CD4-positive, alpha-beta T cell treated with Interleukin-6 for 4 hours (primary cell): ENCODE measurements around the gene DHRSX.

Source experiments
- DNase-seq: peaks from one replicate; pipeline ENCODE4 v3.0.0-alpha.2; 2020; ENCODE audit warnings: mixed read lengths

DHRSX gene

GRCh38 chrX:2452317-2452784 is 48.4 kb downstream of the DHRSX start:
- DNase-seq: no peak

GRCh38 chrX:2451501-2452316 is 49.1 kb downstream of the DHRSX start:
- DNase-seq: no peak

DNA sequence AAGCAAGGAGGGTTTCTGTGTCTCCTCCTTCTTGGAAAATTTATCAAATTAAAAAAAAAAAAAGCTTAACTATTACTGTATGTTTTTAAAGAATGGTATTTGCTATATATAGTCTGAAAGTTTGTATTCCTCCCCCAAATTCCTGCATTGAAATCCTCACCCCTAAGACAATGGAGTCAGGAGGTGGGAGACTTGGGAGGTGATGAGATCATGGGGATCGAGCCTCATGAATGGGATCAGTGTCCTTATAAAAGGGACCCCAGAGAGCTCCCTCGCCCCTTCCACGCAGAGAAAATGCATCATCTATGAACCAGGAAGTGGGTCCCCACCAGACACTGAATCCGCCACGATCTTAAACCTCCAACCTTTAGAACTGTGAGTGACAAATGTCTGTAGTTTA is 50.1 kb downstream of the DHRSX start:
- no peak for DNase-seq

DNA sequence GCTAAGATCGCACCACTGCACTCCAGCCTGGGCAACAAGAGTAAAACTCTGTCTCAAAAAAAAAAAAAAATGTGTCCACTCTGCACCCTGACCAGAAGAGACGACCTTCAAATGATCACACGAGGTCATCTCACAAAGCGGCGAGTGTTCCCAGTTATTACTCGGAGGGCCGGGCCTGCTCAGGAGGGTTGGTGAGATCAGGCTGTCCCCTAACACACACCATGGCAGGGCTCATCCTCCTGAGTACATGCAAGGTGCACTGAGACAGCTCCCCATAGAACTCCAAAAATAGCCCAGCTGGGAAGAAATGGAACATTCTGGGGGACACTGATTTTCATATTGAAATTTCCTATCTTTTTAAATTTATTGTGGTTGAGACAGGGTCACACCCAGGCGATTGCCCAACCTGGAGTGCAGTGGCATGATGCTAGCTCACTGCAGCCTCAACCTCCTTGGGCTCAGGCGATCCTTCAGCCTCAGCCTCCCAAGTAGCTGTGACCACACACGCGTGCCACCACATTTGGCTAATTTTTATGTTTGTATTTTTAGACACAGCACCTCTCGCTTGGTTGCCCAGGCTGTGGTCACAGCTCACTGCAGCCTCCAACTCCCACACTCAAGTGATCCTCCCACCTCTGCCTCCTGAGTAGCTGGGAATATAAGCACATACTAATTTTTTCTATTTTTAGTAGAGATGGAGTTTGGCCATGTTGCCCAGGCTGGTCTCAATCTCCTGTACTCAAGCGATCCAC is 51.5 kb downstream of the DHRSX start:
- DNase-seq: no peak

DNA sequence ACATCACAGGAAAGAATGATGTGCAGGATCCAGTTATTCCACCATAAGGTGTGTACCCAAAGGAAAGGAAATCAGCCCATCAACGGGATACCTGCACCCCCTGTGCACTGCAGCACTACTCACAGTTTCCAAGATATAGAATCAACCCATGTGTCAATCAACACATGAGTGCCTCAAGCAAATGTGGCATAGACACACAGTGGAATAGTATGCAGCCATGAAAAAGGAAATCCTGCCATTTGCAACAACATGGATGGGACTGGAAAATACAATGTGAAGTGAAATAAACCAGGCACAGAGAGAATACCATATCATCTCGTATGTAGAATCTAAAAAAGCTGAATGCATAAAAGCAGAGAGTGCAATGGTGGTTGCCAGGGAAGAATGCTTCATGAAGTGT is 53.3 kb downstream of the DHRSX start:
- DNase-seq: no peak

GRCh38 chrX:2446815-2447214 is 54.0 kb downstream of the DHRSX start:
- DNase-seq: no peak

DNA sequence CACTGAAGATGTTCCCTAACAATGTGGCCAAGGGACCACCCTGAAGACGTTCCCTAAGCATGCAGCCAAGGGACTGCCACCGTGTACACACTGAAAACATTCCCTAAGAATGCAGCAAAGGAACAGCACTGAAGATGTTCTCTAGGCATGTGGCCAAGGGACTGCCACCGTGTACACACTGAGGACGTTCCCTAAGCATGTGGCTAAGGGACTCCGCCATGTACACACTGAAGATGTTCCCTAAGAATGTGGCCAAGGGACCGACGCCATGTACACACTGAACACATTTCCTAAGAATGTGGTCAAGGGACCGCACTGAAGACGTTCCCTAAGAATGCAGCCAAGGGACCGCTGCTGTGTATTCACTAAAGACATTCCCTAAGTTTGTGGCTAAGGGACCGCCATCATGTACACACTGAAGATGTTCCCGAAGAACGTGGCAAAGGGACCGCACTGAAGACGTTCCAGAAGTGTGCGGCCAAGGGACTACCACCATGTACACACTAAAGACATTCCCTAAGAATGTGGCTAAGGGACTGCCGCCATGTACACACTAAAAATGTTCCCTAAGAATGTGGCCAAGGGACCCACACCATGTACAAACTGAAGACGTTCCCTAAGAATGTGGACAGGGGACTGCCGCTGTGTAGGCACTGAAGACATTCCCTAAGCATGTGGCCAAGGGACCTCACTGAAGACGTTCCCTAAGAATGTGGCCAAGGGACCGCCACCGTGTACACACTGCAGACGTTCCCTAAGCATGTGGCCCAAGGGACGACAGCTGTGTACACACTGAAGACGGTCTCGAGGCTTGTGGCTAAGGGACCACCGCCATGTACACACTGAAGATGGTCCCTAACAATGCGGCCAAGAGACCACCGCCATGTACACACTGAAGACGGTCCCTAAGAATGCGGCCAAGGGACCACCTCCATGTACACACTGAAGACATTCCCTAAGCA is 54.8 kb downstream of the DHRSX start:
- DNase-seq: no peak

DNA sequence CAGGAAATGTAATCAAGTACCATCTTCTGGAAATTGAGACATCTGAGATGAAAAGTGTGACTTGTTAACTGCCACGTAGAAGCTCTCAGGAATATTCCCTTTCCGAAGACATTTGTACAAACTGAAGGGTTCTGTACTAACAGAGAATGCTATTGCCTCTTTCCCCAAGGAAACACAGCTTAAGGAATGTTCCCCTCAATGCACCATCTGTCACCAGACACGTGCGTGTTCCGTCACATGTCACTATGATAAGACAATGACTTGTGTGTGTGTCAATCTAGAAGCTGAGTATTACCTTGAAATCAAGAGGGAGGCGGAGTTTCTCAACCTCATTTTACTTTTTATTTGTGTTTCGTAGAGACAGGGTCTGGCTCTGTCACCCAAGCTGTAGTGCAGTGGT is 58.1 kb downstream of the DHRSX start:
- no peak for DNase-seq

GRCh38 chrX:2441466-2441865 is 59.3 kb downstream of the DHRSX start:
- DNase-seq: no peak

DNA sequence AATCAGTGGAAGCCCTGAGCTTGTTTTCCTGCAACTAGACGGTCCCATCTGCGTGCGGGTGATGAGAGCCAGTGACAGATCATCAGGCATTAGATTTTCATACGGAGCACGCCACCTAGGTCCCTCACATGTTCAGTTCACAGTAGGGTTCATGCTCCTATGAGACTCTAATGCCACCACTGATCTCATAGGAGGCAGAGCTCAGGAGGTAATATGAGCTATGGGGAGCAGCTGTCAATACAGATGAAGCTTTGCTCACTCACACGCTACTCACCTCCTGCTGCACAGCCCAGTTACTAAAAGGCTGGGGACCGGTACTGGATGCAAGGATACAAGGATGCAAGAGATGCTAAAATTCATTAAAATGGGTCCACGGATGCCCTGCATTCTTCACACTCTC is 61.2 kb downstream of the DHRSX start:
- DNase-seq: no peak

DNA sequence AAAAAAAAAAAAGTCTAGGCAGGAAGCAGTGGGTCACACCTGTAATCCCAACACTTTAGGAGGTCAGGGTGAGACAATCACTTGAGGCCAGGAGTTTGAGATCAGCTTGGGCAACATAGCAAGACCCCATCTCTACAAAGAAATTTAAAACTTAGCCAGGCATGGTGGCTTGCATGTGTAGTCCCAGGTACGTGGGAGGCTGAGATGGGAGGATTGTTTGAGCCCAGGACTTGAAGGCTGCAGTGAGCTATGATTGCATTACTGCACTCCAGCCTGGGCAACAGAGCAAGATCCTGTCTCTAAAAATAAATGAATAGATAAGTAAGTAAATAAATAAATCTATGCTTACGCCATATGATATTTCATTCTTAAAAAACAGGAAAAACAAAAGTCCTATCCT is 65.3 kb downstream of the DHRSX start:
- no peak for DNase-seq

GRCh38 chrX:2434270-2435163 is 66.3 kb downstream of the DHRSX start:
- no peak for DNase-seq

GRCh38 chrX:2432298-2432863 is 68.4 kb downstream of the DHRSX start:
- no peak for DNase-seq

DNA sequence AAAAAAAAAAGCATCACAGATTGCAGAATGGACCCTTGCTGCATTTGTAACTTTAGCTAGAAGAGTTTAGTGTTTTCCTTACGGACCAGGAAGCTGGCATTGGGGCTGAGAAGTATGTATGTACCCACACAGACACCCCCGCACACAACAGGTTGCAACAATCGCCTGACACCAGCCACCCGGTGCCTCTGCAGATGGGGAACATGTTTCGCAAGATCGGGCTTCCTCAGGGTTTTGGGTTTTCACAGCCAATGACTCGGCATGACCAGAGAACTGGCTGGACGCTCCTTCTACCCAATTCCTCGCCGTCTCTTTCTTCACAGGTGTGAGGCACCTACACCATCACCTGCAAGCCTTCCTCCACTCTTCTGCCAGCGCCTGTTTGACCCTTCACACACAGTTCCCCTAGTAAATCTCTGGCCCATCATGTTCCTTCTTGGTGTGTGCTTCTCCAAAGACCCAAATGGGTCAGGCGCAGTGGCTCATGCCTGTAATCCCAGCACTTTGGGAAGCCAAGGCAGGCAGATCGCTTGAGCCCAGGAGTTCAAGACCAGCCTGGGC is 70.4 kb downstream of the DHRSX start:
- no peak for DNase-seq

GRCh38 chrX:2427737-2428136 is 73.0 kb downstream of the DHRSX start:
- no peak for DNase-seq

DNA sequence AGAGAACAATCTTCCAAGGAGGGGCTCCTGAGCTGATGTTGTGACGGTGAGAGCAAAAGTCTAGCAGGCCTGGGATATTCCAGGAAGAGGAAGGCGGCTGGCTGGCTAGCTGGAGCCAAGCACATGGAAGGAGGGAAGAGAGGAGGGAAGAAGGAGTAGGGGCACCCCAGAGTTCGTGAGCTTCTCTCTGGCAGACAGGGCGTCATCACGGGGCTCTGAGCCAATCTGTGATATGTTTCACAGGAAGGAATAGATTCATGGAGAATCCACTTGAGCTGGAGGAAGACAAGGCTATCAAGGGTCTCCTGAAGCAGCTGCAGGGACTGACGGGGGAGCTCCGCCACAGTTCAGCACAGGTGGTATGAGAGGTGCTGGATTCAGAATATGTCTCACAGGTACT is 73.6 kb downstream of the DHRSX start:
- no peak for DNase-seq

GRCh38 chrX:2426289-2426882 is 74.4 kb downstream of the DHRSX start:
- DNase-seq: no peak

DNA sequence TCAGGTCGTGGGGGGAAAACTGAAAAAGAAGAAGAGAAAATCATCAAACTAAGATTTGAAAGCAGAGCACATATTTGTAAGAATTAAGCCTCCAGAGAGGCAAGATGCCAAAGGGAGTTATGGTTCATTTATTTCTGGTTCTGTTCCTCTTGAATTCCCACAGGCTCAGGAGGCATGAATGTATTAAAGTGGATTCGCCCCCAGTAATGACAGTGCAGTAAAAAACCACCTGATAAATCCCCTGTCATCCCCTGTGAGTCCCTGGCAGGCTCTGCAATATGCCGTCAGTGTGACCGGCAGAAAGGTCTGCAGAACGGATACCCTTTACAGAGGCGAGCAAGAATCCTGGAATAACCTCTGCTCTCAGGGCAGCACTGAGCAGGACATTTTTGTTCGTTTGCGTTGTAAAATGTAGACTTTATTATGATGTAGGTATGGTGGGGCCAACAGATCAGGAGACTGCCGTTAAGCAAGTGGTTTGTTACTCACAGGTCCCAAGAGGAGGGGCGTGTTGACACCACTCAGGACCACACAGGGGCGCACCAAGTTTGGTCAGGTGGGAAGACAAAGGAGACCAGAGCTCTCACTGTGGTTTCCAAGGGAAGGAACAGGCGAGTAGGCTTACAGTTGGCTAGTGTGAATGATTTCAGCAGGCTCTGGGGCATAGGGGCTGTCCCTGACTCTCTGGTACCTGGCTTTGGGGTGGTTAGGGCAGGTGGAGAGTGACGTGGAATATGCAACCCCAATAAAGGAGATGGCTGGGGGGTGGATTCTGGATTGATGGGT is 75.3 kb downstream of the DHRSX start:
- no peak for DNase-seq

GRCh38 chrX:2424317-2424716 is 76.5 kb downstream of the DHRSX start:
- DNase-seq: no peak

- DNase-seq: no peak
Observed at GRCh38 chrX:2423899-2424298, 76.9 kb downstream of the DHRSX start.
